GM12878 (cell line): ENCODE results near the gene ARRDC5. TPM values are rescaled to one million over a fixed set of nuclear protein-coding genes. Genes with fewer than 3 reads are reported as not detected.

ENCODE experiments used
- ASH2L ChIP-seq: fragments of 300-600, 200-600 bp; sonication (generic); IDR thresholded peaks from 2 replicates; pipeline ENCODE4 v1.6.1; 2017; ENCODE audit warnings: low read depth, mild to moderate bottlenecking, borderline replicate concordance
- E2F8 ChIP-seq: fragments of 450-650 bp; IDR thresholded peaks from 2 replicates; pipeline ENCODE4 v1.6.1; 2018; ENCODE audit warnings: mild to moderate bottlenecking, low read depth, moderate library complexity; ENCODE audit not compliant: partially characterized antibody
- GATAD2B ChIP-seq: fragments of 450-650 bp; conservative IDR thresholded peaks from 2 replicates; pipeline ENCODE4 v1.6.1; 2017; ENCODE audit warnings: low read depth, mild to moderate bottlenecking, moderate library complexity
- HSF1 ChIP-seq: fragments of 150-350 bp; IDR thresholded peaks from 2 replicates; pipeline ENCODE4 v1.6.1; 2014; ENCODE audit warnings: mild to moderate bottlenecking, low read depth, low read length
- MXI1 ChIP-seq: fragments of 150-350 bp; IDR thresholded peaks from 2 replicates; pipeline ENCODE4 v1.6.1; 2011; ENCODE audit warnings: low read depth, mild to moderate bottlenecking, inconsistent platforms, low read length, improper control_type of control experiment
- MYB ChIP-seq: fragments of 150-350 bp; IDR thresholded peaks from 2 replicates; pipeline ENCODE4 v1.6.1; 2014; ENCODE audit warnings: mild to moderate bottlenecking, low read depth, low read length, borderline replicate concordance
- NR2F1 ChIP-seq: fragments of 450-650 bp; conservative IDR thresholded peaks from 2 replicates; pipeline ENCODE4 v1.6.1; 2017; ENCODE audit warnings: mild to moderate bottlenecking
- PKNOX1 ChIP-seq: fragments of 450-650 bp; IDR thresholded peaks from 2 replicates; pipeline ENCODE4 v1.6.1; 2016; ENCODE audit warnings: mild to moderate bottlenecking
- PML ChIP-seq: IDR thresholded peaks from 2 replicates; pipeline ENCODE4 v1.6.1; 2012; ENCODE audit warnings: low read length, inconsistent platforms
- RB1 ChIP-seq: fragments of 450-650 bp; formaldehyde crosslinking; IDR thresholded peaks from 2 replicates; pipeline ENCODE4 v1.6.1; 2017; ENCODE audit warnings: mild to moderate bottlenecking, borderline replicate concordance
- RELA ChIP-seq: fragments of 450-650 bp; IDR thresholded peaks from 2 replicates; pipeline ENCODE4 v1.8.0; 2014; ENCODE audit warnings: borderline replicate concordance; ENCODE audit not compliant: partially characterized antibody
- SMAD1 ChIP-seq: fragments of 450-650 bp; IDR thresholded peaks from 2 replicates; pipeline ENCODE4 v1.6.1; 2018; ENCODE audit warnings: mild to moderate bottlenecking, low read depth; ENCODE audit not compliant: partially characterized antibody
- ZNF24 ChIP-seq: fragments of 450-650 bp; IDR thresholded peaks from 2 replicates; pipeline ENCODE4 v1.6.1; 2017; ENCODE audit warnings: antibody characterized with exemption, mild to moderate bottlenecking
- ZNF592 ChIP-seq: fragments of 450-650 bp; IDR thresholded peaks from 2 replicates; pipeline ENCODE4 v1.6.1; 2017; ENCODE audit warnings: mild to moderate bottlenecking, moderate library complexity
- ZNF687 ChIP-seq: fragments of 450-650 bp; IDR thresholded peaks from 2 replicates; pipeline ENCODE4 v1.6.1; 2017; ENCODE audit warnings: mild to moderate bottlenecking, moderate library complexity
- polyA plus RNA-seq, 11 experiments: library from polyadenylated mRNA; depleted of rRNA in 4 of 11; unstranded in 6 of 11; stranded (reverse) in 5 of 11; fragments of >200 nt; fragmentation: Nextera tagmentation in 4 of 11; fragmentation: Illumina TruSeq in 1 of 11; extraction: Ambion mirVana in 4 of 11; extraction: Trizol in 1 of 11; gene quantifications; 1 replicate in 1 of 11; 2 replicates in 10 of 11; pipeline versions ENCODE4 v1.2.1 to v1.2.3, GENCODE V29; 2011 to 2016; ENCODE audit warnings: inconsistent platforms in 2 of 11, missing spikeins in 2 of 11, low read depth in 1 of 11
- total RNA-seq, 4 experiments: library from RNA; depleted of rRNA in 3 of 4; stranded (reverse); fragments of >200 nt in 3 of 4; fragmentation: Illumina TruSeq in 1 of 4; extraction: Trizol in 1 of 4; gene quantifications; 2 replicates each; pipeline versions ENCODE4 v1.2.1 to v1.2.3, GENCODE V29; 2013 to 2021

ARRDC5 gene
- total and polyA plus RNA-seq, 10 of the 15 experiments (the other 5 are each of a cell fraction or from before 2014, with no cell fraction given), result 0.03 to 0.38 (median 0.12) TPM; not detected in 2

- no peak for TF ChIP-seq HSF1
- no peak for TF ChIP-seq SMAD1
- TF ChIP-seq PML, result no peak
- no peak for TF ChIP-seq ASH2L
- no peak for TF ChIP-seq NR2F1
- no peak for TF ChIP-seq PKNOX1
- TF ChIP-seq ZNF24, result no peak
- no peak for TF ChIP-seq MYB
- peak; percentile 29; the same call in 1 of the 2 replicates for TF ChIP-seq ZNF687
- no peak for TF ChIP-seq ZNF592
- no peak for TF ChIP-seq E2F8
- TF ChIP-seq MXI1, result no peak
- no peak for TF ChIP-seq RB1
- no peak for TF ChIP-seq GATAD2B
- TF ChIP-seq RELA, result no peak
These were observed 58.1 kb downstream of the ARRDC5 start (continued) for GRCh38 chr19:4844348-4845179.
